Stimulated activated CD8-positive, alpha-beta memory T cell treated with anti-CD3 and anti-CD28 coated beads, Interleukin-12 subunit alpha, Interleukin-12 subunit beta, amount 100 ng/mL, for 4 hours (primary cell): ENCODE data around the gene MTA3.
"Not testable (repeated sequence)": the region's sequence is repeated elsewhere in the genome, so short reads cannot be mapped to it uniquely, and the experiment has no call there.

Experiments used
- DNase-seq: peaks from one replicate; pipeline ENCODE4 v3.0.0-alpha.2; 2020; ENCODE audit warnings: low read depth

MTA3 gene

GRCh38 chr2:42567364-42567763, 1.1 kb upstream of the MTA3 start:
- DNase-seq, result no peak

- DNase-seq, result no peak
Observed at GRCh38 chr2:42567806-42568400, 529 bp upstream of the MTA3 start.

- no peak for DNase-seq
Observed at GRCh38 chr2:42569116-42569711, 782 bp downstream of the MTA3 start.

GRCh38 chr2:42569883-42570282, 1.5 kb downstream of the MTA3 start:
- no peak for DNase-seq

GRCh38 chr2:42572297-42573081, 4.1 kb downstream of the MTA3 start:
- no peak for DNase-seq

GRCh38 chr2:42573256-42573655, 4.8 kb downstream of the MTA3 start:
- DNase-seq, result no peak

GRCh38 chr2:42575458-42576064, 7.1 kb downstream of the MTA3 start:
- no peak for DNase-seq

GRCh38 chr2:42578621-42579020, 10.2 kb downstream of the MTA3 start:
- DNase-seq, result no peak

GRCh38 chr2:42581257-42581656, 12.8 kb downstream of the MTA3 start:
- no peak for DNase-seq

GRCh38 chr2:42584628-42585027, 16.2 kb downstream of the MTA3 start:
- not testable (repeated sequence) for DNase-seq

GRCh38 chr2:42585779-42586178, 17.3 kb downstream of the MTA3 start:
- DNase-seq, result no peak

GRCh38 chr2:42587526-42588117, 19.2 kb downstream of the MTA3 start:
- DNase-seq, result no peak

GRCh38 chr2:42588121-42588520, 19.7 kb downstream of the MTA3 start:
- no peak for DNase-seq

- DNase-seq, result no peak
Observed at GRCh38 chr2:42590176-42590575, 21.7 kb downstream of the MTA3 start.

GRCh38 chr2:42593282-42593681, 24.9 kb downstream of the MTA3 start:
- no peak for DNase-seq

- DNase-seq, result no peak
Observed at GRCh38 chr2:42598656-42599055, 30.2 kb downstream of the MTA3 start.

- no peak for DNase-seq
Observed at GRCh38 chr2:42601076-42601475, 32.6 kb downstream of the MTA3 start.

GRCh38 chr2:42602218-42602875, 33.9 kb downstream of the MTA3 start:
- DNase-seq, result no peak

- no peak for DNase-seq
Observed at GRCh38 chr2:42602876-42603219, 34.4 kb downstream of the MTA3 start.

GRCh38 chr2:42604341-42604867, 36.0 kb downstream of the MTA3 start:
- DNase-seq, result not testable (repeated sequence)

- DNase-seq, result not testable (repeated sequence)
Observed at GRCh38 chr2:42606166-42606565, 37.7 kb downstream of the MTA3 start.

- no peak for DNase-seq
Observed at GRCh38 chr2:42607101-42607637, 38.7 kb downstream of the MTA3 start.
